ENCODE data around the gene STUM. TPM values are rescaled to one million over a fixed set of nuclear protein-coding genes. Genes with fewer than 3 reads are reported as not detected.
"Not testable (repeated sequence)": the region's sequence is repeated elsewhere in the genome, so short reads cannot be mapped to it uniquely, and the experiment has no call there.

STUM gene
- total RNA-seq, 1 experiment from 2014 or later: 0.03 TPM

- H3K36me3 ChIP-seq (ENCODE audit: control insufficient read depth, insufficient read depth, low read length): no peaks in the 10 kb centered on the region
- DNase-seq (ENCODE audit: low read depth, low spot score) (no peak), ATAC-seq (no peak)
- no peak overlapping the region for H3K4me3 ChIP-seq (ENCODE audit: low read depth in 2 of 2, low read length in 2 of 2)
- intact Hi-C loops (cut with micrococcal nuclease; ENCODE audit: unreplicated experiment) (no loop called here), in situ Hi-C loops (cut with HindIII; ENCODE audit: low pct_unique_long_range_greater_than_20kb, low sequenced_read_pairs) (no loop called here)
- no TSS peak for BruUV-seq (replicated peaks)
- H3K27ac ChIP-seq (ENCODE audit: low read length): no peak overlapping the region
- no peaks in the 10 kb centered on the region; the same call in 1 of the 2 replicates for H3K4me1 ChIP-seq (ENCODE audit: control insufficient read depth, insufficient read depth, low read length)
- no peaks in the 10 kb centered on the region for H3K9me3 ChIP-seq (ENCODE audit: control insufficient read depth, insufficient read depth, low read depth, low read length)
- TF ChIP-seq CTCF (IDR thresholded peaks at IDR 0.05) (no peak), SIN3A (IDR thresholded peaks at IDR 0.05; ENCODE audit: borderline replicate concordance, insufficient read depth, low read depth, low read length) (no peak), TCF7L2 (IDR thresholded peaks at IDR 0.05; ENCODE audit: low read depth, low read length) (no peak), POLR2AphosphoS5 (IDR thresholded peaks at IDR 0.05; ENCODE audit: low read depth, low read length) (no peak)
- TF ChIP-seq, protein P1, sequence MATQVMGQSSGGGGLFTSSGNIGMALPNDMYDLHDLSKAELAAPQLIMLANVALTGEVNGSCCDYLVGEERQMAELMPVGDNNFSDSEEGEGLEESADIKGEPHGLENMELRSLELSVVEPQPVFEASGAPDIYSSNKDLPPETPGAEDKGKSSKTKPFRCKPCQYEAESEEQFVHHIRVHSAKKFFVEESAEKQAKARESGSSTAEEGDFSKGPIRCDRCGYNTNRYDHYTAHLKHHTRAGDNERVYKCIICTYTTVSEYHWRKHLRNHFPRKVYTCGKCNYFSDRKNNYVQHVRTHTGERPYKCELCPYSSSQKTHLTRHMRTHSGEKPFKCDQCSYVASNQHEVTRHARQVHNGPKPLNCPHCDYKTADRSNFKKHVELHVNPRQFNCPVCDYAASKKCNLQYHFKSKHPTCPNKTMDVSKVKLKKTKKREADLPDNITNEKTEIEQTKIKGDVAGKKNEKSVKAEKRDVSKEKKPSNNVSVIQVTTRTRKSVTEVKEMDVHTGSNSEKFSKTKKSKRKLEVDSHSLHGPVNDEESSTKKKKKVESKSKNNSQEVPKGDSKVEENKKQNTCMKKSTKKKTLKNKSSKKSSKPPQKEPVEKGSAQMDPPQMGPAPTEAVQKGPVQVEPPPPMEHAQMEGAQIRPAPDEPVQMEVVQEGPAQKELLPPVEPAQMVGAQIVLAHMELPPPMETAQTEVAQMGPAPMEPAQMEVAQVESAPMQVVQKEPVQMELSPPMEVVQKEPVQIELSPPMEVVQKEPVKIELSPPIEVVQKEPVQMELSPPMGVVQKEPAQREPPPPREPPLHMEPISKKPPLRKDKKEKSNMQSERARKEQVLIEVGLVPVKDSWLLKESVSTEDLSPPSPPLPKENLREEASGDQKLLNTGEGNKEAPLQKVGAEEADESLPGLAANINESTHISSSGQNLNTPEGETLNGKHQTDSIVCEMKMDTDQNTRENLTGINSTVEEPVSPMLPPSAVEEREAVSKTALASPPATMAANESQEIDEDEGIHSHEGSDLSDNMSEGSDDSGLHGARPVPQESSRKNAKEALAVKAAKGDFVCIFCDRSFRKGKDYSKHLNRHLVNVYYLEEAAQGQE (IDR thresholded peaks at IDR 0.05; ENCODE audit: insufficient read depth in 1 of 2, low read depth in 2 of 2, low read length in 1 of 2): no peak
- H3K27me3 ChIP-seq (ENCODE audit: control insufficient read depth, insufficient read depth, low read length): no peaks in the 10 kb centered on the region
- CTCF ChIA-PET: no interaction called here
- POLR2A ChIA-PET: no interaction called here
Measured at GRCh38 chr1:226638001-226638601, 89.5 kb downstream of the STUM start.

DNA sequence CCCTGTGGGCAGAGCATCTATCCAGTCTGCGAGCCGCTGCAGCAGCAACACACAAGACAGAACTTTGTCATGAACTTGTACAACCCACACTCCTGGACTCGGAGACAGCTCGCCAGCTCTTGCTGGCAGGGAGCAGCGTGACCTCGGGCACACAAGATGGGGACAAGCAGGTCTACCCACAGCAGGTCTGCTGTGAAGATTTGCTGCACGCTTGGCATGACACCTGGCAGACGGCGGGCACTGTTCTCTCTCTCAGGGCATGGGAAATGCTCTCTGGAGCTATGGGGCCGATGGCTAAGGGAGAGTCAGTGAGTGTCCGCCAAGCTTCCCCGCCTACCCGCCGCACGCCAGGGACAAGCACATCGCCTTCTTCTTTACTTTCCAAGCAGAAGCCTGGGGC is 90.0 kb downstream of the STUM start:
- TF ChIP-seq POLR2AphosphoS5 (IDR thresholded peaks at IDR 0.05; ENCODE audit: low read depth, low read length): no peak
- no peak for TF ChIP-seq SIN3A (IDR thresholded peaks at IDR 0.05; ENCODE audit: borderline replicate concordance, insufficient read depth, low read depth, low read length)
- no peak for TF ChIP-seq CTCF (IDR thresholded peaks at IDR 0.05)
- TF ChIP-seq, protein P1 (IDR thresholded peaks at IDR 0.05; ENCODE audit: insufficient read depth in 1 of 2, low read depth in 2 of 2, low read length in 1 of 2): no peak
- no peak for TF ChIP-seq TCF7L2 (IDR thresholded peaks at IDR 0.05; ENCODE audit: low read depth, low read length)
- H3K4me1 ChIP-seq (ENCODE audit: control insufficient read depth, insufficient read depth, low read length): no peaks in the 10 kb centered on the region; the same call in 1 of the 2 replicates
- intact Hi-C loops (cut with micrococcal nuclease; ENCODE audit: unreplicated experiment) (no loop called here), in situ Hi-C loops (cut with HindIII; ENCODE audit: low pct_unique_long_range_greater_than_20kb, low sequenced_read_pairs) (no loop called here)
- no peak overlapping the region for H3K27ac ChIP-seq (ENCODE audit: low read length)
- no peaks in the 10 kb centered on the region for H3K36me3 ChIP-seq (ENCODE audit: control insufficient read depth, insufficient read depth, low read length)
- no peaks in the 10 kb centered on the region for H3K9me3 ChIP-seq (ENCODE audit: control insufficient read depth, insufficient read depth, low read depth, low read length)
- BruUV-seq (replicated peaks): no TSS peak
- ChIA-PET POLR2A (no interaction called here), CTCF (no interaction called here)
- DNase-seq (ENCODE audit: low read depth, low spot score): no peak
- no peak for ATAC-seq
- H3K27me3 ChIP-seq (ENCODE audit: control insufficient read depth, insufficient read depth, low read length): no peaks in the 10 kb centered on the region
- no peak overlapping the region for H3K4me3 ChIP-seq (ENCODE audit: low read depth in 2 of 2, low read length in 2 of 2)

DNA sequence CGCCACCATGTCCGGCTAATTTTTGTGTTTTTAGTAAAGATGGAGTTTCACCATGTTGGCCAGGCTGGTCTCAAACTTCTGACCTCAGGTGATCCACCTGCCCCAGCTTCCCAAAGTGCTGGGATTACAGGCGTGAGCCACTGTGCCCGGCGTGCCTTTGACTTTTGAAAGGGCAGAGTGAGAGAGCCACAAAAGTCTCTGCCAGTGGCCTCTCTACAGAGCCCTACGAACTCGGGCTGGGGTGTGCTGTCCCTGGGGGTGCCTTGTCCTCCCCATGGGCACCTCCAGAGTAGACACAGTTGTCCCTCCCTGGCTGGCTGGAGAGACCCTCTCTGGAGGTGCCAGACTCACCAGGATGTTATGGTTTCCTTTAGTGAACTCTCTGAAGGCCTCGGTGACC is 90.6 kb downstream of the STUM start:
- ATAC-seq; in situ Hi-C loops (cut with HindIII; ENCODE audit: low pct_unique_long_range_greater_than_20kb, low sequenced_read_pairs); intact Hi-C loops (cut with micrococcal nuclease; ENCODE audit: unreplicated experiment); H3K9me3 ChIP-seq (ENCODE audit: control insufficient read depth, insufficient read depth, low read depth, low read length); DNase-seq (ENCODE audit: low read depth, low spot score); H3K36me3 ChIP-seq (ENCODE audit: control insufficient read depth, insufficient read depth, low read length); H3K27ac ChIP-seq (ENCODE audit: low read length); BruUV-seq (replicated peaks); H3K4me1 ChIP-seq (ENCODE audit: control insufficient read depth, insufficient read depth, low read length); H3K27me3 ChIP-seq (ENCODE audit: control insufficient read depth, insufficient read depth, low read length); POLR2A ChIA-PET; H3K4me3 ChIP-seq (ENCODE audit: low read depth in 2 of 2, low read length in 2 of 2); CTCF ChIA-PET: not testable (repeated sequence)

All from Panc1 (cell line).